Liver (tissue), 3 donors: ENCODE results near the gene ST3GAL3.

Source experiments
- CTCF ChIP-seq: fragments of 150-350 bp; IDR thresholded peaks from 2 replicates; pipeline ENCODE4 v1.5.1; 2017; ENCODE audit warnings: improper control_type of control experiment, low read depth, low read length; ENCODE audit not compliant: missing input control
- GABPA ChIP-seq, 2 donors: IDR thresholded peaks in 1 of 2; conservative IDR thresholded peaks in 1 of 2; 2 replicates each; pipeline ENCODE4 v1.6.1; 2016; ENCODE audit warnings: antibody characterized with exemption in 2 of 2, mild to moderate bottlenecking in 1 of 2, moderate library complexity in 1 of 2
- JUND ChIP-seq, 2 donors: IDR thresholded peaks; 2 replicates each; pipeline ENCODE4 v1.6.1; 2016; ENCODE audit warnings: antibody characterized with exemption in 2 of 2
- RAD21 ChIP-seq, 2 donors: IDR thresholded peaks; 2 replicates each; pipeline ENCODE4 v1.6.1; 2016; ENCODE audit warnings: antibody characterized with exemption in 2 of 2, mild to moderate bottlenecking in 2 of 2
- RXRA ChIP-seq, 2 donors: IDR thresholded peaks; 2 replicates each; pipeline ENCODE4 v1.6.1; 2017 to 2018; ENCODE audit warnings: antibody characterized with exemption in 2 of 2, mild to moderate bottlenecking in 1 of 2
- SP1 ChIP-seq: IDR thresholded peaks from 2 replicates; pipeline ENCODE4 v1.6.1; 2018; ENCODE audit warnings: antibody characterized with exemption, mild to moderate bottlenecking
- TAF1 ChIP-seq: conservative IDR thresholded peaks from 2 replicates; pipeline ENCODE4 v1.6.1; 2016; ENCODE audit warnings: antibody characterized with exemption, mild to moderate bottlenecking
- TF ChIP-seq, protein P1 (sequence below): IDR thresholded peaks from 2 replicates; pipeline ENCODE4 v1.6.1; 2016; ENCODE audit warnings: antibody characterized with exemption
- TF ChIP-seq, protein P2 (sequence below): IDR thresholded peaks from 2 replicates; pipeline ENCODE4 v1.6.1; 2016; ENCODE audit warnings: antibody characterized with exemption, mild to moderate bottlenecking
- TF ChIP-seq, protein P3 (sequence below): IDR thresholded peaks from 2 replicates; pipeline ENCODE4 v1.6.1; 2016; ENCODE audit warnings: antibody characterized with exemption
- donor health status: healthy.
- donor health status: healthy.

DNA sequence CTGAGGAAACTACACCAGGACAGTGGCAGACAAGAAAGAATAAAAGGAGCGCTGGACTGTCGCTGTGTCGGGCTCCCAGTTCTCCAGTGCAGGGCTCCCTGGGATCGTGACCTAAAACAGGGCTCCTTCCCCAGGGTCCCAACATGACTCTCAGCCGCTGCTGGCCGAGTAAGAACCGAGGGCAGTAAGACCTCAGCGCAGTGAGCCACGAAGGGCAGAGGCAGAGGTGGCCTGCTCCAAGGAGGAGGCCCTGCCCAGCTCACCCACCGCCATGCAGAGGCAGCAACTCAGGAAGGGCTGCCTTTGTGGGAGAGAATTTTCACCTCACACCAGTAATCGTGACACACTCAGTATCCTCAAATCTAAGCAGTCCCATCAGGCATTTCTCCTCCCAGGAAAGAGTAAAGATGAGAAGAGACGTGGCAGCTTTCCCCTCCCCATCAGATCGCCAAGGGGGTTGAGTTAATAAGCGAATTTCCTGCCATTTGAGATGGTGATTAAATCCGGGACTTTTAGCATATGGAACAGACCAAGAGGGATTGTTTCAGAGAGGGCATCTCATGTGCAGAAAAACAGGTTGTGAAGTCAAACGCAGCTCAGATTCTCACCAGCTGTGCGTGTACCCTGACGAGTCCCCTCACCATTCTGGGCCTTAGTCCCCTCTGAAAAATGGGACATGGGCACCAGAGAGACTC is 206.5 kb downstream of the ST3GAL3 start:
- TF ChIP-seq CTCF (no peak), GABPA (IDR thresholded peaks at IDR 0.05 in 1 of 2, conservative IDR thresholded peaks at IDR 0.05 in 1 of 2) (no peak), RAD21 (IDR thresholded peaks at IDR 0.05) (no peak), TAF1 (no peak), JUND (IDR thresholded peaks at IDR 0.05) (no peak), RXRA (IDR thresholded peaks at IDR 0.05) (no peak), SP1 (no peak)
- TF ChIP-seq, protein P1, sequence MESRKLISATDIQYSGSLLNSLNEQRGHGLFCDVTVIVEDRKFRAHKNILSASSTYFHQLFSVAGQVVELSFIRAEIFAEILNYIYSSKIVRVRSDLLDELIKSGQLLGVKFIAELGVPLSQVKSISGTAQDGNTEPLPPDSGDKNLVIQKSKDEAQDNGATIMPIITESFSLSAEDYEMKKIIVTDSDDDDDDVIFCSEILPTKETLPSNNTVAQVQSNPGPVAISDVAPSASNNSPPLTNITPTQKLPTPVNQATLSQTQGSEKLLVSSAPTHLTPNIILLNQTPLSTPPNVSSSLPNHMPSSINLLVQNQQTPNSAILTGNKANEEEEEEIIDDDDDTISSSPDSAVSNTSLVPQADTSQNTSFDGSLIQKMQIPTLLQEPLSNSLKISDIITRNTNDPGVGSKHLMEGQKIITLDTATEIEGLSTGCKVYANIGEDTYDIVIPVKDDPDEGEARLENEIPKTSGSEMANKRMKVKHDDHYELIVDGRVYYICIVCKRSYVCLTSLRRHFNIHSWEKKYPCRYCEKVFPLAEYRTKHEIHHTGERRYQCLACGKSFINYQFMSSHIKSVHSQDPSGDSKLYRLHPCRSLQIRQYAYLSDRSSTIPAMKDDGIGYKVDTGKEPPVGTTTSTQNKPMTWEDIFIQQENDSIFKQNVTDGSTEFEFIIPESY, result no peak
- TF ChIP-seq, protein P2, sequence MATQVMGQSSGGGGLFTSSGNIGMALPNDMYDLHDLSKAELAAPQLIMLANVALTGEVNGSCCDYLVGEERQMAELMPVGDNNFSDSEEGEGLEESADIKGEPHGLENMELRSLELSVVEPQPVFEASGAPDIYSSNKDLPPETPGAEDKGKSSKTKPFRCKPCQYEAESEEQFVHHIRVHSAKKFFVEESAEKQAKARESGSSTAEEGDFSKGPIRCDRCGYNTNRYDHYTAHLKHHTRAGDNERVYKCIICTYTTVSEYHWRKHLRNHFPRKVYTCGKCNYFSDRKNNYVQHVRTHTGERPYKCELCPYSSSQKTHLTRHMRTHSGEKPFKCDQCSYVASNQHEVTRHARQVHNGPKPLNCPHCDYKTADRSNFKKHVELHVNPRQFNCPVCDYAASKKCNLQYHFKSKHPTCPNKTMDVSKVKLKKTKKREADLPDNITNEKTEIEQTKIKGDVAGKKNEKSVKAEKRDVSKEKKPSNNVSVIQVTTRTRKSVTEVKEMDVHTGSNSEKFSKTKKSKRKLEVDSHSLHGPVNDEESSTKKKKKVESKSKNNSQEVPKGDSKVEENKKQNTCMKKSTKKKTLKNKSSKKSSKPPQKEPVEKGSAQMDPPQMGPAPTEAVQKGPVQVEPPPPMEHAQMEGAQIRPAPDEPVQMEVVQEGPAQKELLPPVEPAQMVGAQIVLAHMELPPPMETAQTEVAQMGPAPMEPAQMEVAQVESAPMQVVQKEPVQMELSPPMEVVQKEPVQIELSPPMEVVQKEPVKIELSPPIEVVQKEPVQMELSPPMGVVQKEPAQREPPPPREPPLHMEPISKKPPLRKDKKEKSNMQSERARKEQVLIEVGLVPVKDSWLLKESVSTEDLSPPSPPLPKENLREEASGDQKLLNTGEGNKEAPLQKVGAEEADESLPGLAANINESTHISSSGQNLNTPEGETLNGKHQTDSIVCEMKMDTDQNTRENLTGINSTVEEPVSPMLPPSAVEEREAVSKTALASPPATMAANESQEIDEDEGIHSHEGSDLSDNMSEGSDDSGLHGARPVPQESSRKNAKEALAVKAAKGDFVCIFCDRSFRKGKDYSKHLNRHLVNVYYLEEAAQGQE, result no peak
- TF ChIP-seq, protein P3, sequence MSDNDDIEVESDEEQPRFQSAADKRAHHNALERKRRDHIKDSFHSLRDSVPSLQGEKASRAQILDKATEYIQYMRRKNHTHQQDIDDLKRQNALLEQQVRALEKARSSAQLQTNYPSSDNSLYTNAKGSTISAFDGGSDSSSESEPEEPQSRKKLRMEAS, result no peak
